A549 (cell line): ENCODE results near the gene ZNF655.

Experiments used
- BHLHE40 ChIP-seq: IDR thresholded peaks from 2 replicates; pipeline ENCODE4 v1.6.1; 2012; ENCODE audit warnings: low read depth, low read length, inconsistent platforms
- CHD2 ChIP-seq: fragments of 150-350 bp; IDR thresholded peaks from 2 replicates; pipeline ENCODE4 v1.6.1; 2014; ENCODE audit warnings: low read length; ENCODE audit not compliant: partially characterized antibody
- HOXA7 ChIP-seq: fragments of 250-450 bp; sonication (Bioruptor Pico); IDR thresholded peaks from 2 replicates; pipeline ENCODE4 v1.5.0; 2020; ENCODE audit warnings: mild to moderate bottlenecking, moderate library complexity
- MYC ChIP-seq: IDR thresholded peaks from 2 replicates; pipeline ENCODE4 v1.6.1; 2012; ENCODE audit warnings: mild to moderate bottlenecking, inconsistent platforms, low read length, improper control_type of control experiment, borderline replicate concordance
- PHF8 ChIP-seq: fragments of 200-600 bp; sonication (generic); IDR thresholded peaks from 2 replicates; pipeline ENCODE4 v1.6.1; 2016; ENCODE audit warnings: low read depth, mild to moderate bottlenecking, antibody characterized with exemption, moderate library complexity, borderline replicate concordance
- POLR2A ChIP-seq: IDR thresholded peaks from 2 replicates; pipeline ENCODE4 v1.6.1; 2012; ENCODE audit warnings: mild to moderate bottlenecking, low read length
- POLR2AphosphoS2 ChIP-seq: conservative IDR thresholded peaks from 2 replicates; pipeline ENCODE4 v1.6.1; 2012; ENCODE audit warnings: low read length, improper control_type of control experiment, inconsistent platforms
- SMC3 ChIP-seq: fragments of >200 bp; sonication (Bioruptor Twin); formaldehyde crosslinking; IDR thresholded peaks from 3 replicates; pipeline ENCODE4 v1.6.1; 2018; ENCODE audit warnings: inconsistent platforms
- TF ChIP-seq, protein P1 (sequence below): fragments of >200 bp; sonication (Bioruptor Twin); formaldehyde crosslinking; IDR thresholded peaks from 3 replicates; pipeline ENCODE4 v1.5.1; 2016

GRCh38 chr7:99531354-99531765 lies 27.1 kb upstream of the ZNF655 start:
- TF ChIP-seq, protein P1, sequence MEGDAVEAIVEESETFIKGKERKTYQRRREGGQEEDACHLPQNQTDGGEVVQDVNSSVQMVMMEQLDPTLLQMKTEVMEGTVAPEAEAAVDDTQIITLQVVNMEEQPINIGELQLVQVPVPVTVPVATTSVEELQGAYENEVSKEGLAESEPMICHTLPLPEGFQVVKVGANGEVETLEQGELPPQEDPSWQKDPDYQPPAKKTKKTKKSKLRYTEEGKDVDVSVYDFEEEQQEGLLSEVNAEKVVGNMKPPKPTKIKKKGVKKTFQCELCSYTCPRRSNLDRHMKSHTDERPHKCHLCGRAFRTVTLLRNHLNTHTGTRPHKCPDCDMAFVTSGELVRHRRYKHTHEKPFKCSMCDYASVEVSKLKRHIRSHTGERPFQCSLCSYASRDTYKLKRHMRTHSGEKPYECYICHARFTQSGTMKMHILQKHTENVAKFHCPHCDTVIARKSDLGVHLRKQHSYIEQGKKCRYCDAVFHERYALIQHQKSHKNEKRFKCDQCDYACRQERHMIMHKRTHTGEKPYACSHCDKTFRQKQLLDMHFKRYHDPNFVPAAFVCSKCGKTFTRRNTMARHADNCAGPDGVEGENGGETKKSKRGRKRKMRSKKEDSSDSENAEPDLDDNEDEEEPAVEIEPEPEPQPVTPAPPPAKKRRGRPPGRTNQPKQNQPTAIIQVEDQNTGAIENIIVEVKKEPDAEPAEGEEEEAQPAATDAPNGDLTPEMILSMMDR, result no peak
- TF ChIP-seq POLR2AphosphoS2 (no peak), CHD2 (no peak), PHF8 (no peak), BHLHE40 (no peak), POLR2A (no peak), MYC (no peak), SMC3 (no peak), HOXA7 (CRISPR knock-in tag) (no peak)
